WI38 (cell line): Measurements from ENCODE around the gene EOGT.

Experiments
- H3K4me3 ChIP-seq: 2 replicates; pipeline ENCODE4 v1.5.1; 2011; ENCODE audit warnings: low read depth, mild to moderate bottlenecking, control low read depth, low read length
- TF ChIP-seq, protein P1 (sequence below): IDR thresholded peaks from 2 replicates; pipeline ENCODE4 v1.5.1; 2012; ENCODE audit warnings: low read depth, mild to moderate bottlenecking, control low read depth, low read length

The EOGT gene

DNA sequence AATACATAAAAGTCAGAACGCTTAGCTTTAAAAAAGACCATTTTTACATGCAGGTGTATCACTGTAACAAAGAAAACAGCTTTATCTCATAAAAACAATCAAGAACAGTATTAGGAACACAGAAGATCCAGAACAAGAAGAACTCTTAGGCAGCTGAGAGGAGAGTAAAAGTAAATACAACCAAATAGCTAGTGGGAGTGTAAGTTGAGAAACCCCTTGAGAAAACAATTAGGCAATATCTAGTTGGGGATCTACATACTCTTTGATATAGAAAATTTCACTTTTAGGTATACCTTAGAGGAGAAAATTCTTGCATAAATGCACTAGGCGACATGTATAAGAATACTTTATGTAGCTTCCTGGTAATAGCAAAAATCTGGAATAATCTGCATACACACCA, 31.1 kb upstream of the EOGT start:
- TF ChIP-seq, protein P1, sequence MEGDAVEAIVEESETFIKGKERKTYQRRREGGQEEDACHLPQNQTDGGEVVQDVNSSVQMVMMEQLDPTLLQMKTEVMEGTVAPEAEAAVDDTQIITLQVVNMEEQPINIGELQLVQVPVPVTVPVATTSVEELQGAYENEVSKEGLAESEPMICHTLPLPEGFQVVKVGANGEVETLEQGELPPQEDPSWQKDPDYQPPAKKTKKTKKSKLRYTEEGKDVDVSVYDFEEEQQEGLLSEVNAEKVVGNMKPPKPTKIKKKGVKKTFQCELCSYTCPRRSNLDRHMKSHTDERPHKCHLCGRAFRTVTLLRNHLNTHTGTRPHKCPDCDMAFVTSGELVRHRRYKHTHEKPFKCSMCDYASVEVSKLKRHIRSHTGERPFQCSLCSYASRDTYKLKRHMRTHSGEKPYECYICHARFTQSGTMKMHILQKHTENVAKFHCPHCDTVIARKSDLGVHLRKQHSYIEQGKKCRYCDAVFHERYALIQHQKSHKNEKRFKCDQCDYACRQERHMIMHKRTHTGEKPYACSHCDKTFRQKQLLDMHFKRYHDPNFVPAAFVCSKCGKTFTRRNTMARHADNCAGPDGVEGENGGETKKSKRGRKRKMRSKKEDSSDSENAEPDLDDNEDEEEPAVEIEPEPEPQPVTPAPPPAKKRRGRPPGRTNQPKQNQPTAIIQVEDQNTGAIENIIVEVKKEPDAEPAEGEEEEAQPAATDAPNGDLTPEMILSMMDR, result no peak
- H3K4me3 ChIP-seq, result no peak overlapping the region

DNA sequence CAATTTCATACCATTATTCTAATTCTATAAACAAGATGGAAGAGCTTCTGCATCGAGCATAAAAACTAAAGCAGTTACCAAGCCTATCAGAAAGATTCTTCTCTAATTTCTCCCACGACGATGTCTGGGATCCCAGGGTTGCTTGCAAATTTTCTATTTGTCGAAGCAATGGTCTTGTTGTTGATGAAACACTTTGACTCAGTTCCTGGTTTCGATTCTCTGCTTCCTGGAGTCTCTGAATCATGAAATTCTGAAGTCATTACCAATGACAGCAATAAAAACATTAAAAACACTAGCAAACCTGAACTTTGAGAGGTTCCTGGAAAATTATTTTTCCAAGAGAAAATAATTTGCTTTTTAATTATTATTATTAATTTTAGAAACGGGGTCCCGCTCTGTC, 20.0 kb upstream of the EOGT start:
- H3K4me3 ChIP-seq, result no peak overlapping the region
- TF ChIP-seq, protein P1, result no peak

DNA sequence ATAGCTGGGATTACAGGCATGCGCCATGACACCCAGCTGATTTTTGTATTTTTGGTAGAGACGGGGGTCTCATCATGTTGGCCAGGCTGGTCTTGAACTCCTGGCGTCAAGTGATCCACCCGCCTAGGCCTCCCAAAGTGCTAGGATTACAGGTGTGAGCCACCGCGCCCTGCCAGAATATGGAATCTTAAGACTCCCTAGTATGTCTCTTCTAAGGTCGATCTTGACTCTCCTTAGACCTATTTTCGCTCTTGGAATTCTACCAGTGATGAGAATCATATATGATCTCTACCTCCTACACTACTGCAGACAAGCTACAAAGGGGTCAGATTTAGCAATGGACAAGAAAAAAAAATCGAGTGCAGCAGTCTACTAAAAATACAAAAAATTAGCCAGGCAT, 19.3 kb upstream of the EOGT start:
- TF ChIP-seq, protein P1, result no peak
- H3K4me3 ChIP-seq, result no peak overlapping the region

DNA sequence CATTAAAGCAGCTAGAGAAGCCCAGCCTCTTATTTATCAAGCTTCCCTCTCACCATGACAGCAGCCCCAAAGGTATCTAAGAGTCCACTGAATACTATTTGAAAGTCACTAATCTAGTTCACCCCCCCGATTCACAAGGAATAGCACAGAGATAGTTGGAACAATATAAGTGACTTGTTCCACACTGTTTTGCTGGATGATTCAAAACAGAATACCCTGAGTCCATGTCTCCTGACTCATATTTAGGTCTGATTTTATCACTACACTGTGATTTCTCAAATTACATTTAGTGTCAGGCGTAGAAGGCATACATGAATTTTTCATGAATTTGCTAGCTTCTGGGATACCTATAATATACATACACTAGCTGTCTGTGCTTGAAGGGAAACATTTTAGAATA, 18.7 kb upstream of the EOGT start:
- TF ChIP-seq, protein P1, result no peak
- H3K4me3 ChIP-seq, result no peak overlapping the region

DNA sequence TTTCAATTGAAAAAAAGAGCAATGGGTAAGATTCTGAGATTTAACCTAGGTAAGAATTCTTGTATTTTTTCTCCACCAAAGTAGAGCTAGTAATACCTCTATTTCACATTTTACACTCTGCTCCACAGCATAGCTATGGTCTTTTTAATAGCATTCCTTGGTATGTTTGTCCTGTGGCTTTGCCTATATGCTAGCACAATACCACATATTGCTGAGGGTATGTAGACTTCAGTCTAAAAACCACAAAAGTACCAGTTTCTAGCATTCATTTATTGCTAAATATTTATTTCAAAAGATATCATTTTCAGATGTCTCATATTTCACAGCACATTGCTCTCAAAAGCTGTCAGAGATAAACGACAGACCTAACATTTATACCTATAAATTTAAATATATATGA, 18.2 kb upstream of the EOGT start:
- TF ChIP-seq, protein P1, result no peak
- no peak overlapping the region for H3K4me3 ChIP-seq

DNA sequence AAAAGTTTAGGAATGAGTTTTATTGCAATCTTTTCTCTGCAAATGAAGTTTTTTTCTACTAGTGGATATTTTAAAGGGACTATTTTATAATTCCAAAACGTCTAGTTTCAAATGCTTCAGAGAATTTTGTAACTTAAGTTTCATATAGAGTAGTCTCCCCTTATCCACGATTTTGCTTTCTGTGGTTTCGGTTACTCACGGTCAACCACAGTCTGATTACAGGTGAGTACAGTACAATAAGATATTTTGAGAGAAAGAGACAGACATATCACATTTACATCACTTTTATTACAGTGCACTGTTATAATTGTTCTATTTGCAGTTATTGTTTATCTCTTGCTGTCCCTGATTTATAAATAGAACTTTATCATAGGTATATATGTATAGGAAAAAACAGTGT, 7.4 kb upstream of the EOGT start:
- TF ChIP-seq, protein P1, result no peak
- no peak overlapping the region for H3K4me3 ChIP-seq

DNA sequence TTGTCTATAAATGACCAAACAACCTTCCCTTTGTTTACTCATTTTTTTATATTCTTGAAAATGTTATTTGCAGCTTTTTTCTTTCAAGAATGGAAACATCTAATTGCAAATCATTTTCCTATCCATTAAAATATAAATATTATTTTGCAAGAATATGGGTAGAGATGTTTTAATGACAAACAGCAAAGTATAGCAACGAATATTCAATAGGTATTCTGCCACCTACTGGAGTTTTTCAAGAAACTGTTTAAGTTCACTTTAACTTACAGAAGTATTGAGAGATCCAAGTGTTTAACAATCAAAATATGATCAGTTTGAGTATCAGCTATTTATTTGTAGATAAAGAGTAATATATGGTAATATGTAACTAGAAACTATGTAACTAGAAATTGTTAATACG, 6.9 kb upstream of the EOGT start:
- TF ChIP-seq, protein P1, result no peak
- H3K4me3 ChIP-seq, result no peak overlapping the region
